IPS-15b (cell line): ENCODE data around the gene PPFIBP2.

Source experiments
- H3K27me3 ChIP-seq: one replicate; pipeline ENCODE4 v1.6.1; 2013; ENCODE audit warnings: low read length; ENCODE audit not compliant: control insufficient read depth, insufficient read depth
- H3K36me3 ChIP-seq: one replicate; pipeline ENCODE4 v1.6.1; 2013; ENCODE audit warnings: low read length; ENCODE audit not compliant: control insufficient read depth, insufficient read depth
- H3K4me1 ChIP-seq: one replicate; pipeline ENCODE4 v1.6.1; 2013; ENCODE audit warnings: mild to moderate bottlenecking, low read length; ENCODE audit not compliant: control insufficient read depth, insufficient read depth
- H3K4me3 ChIP-seq: one replicate; pipeline ENCODE4 v1.5.1; 2013; ENCODE audit warnings: low read depth, low read length
- H3K9ac ChIP-seq: one replicate; pipeline ENCODE4 v1.6.1; 2013; ENCODE audit warnings: low read depth, mild to moderate bottlenecking, low read length
- H3K9me3 ChIP-seq: one replicate; pipeline ENCODE4 v1.6.1; 2013; ENCODE audit warnings: mild to moderate bottlenecking, low read length; ENCODE audit not compliant: control insufficient read depth, insufficient read depth

PPFIBP2 gene

GRCh38 chr11:7589861-7590260 lies 76.1 kb downstream of the PPFIBP2 start:
- Histone ChIP-seq H3K4me3 (no peak overlapping the region), H3K9ac (no peak overlapping the region), H3K27me3 (no peaks in the 10 kb centered on the region), H3K36me3 (no peaks in the 10 kb centered on the region), H3K9me3 (no peaks in the 10 kb centered on the region), H3K4me1 (no peaks in the 10 kb centered on the region)

GRCh38 chr11:7590529-7590928 lies 76.7 kb downstream of the PPFIBP2 start:
- no peaks in the 10 kb centered on the region for H3K36me3 ChIP-seq
- H3K4me3 ChIP-seq, result no peak overlapping the region
- no peaks in the 10 kb centered on the region for H3K9me3 ChIP-seq
- H3K4me1 ChIP-seq, result peaks cover 3% of the 10 kb centered on the region
- no peak overlapping the region for H3K9ac ChIP-seq
- no peaks in the 10 kb centered on the region for H3K27me3 ChIP-seq

GRCh38 chr11:7591107-7591894 lies 77.5 kb downstream of the PPFIBP2 start:
- Histone ChIP-seq H3K36me3 (no peaks in the 10 kb centered on the region), H3K9me3 (no peaks in the 10 kb centered on the region), H3K4me1 (peaks cover 7% of the 10 kb centered on the region), H3K27me3 (no peaks in the 10 kb centered on the region), H3K9ac (no peak overlapping the region), H3K4me3 (no peak overlapping the region)

- Histone ChIP-seq H3K9ac (no peak overlapping the region), H3K4me1 (peaks cover 7% of the 10 kb centered on the region), H3K36me3 (no peaks in the 10 kb centered on the region), H3K9me3 (no peaks in the 10 kb centered on the region), H3K27me3 (no peaks in the 10 kb centered on the region), H3K4me3 (no peak overlapping the region)
These were observed 78.2 kb downstream of the PPFIBP2 start for GRCh38 chr11:7591987-7592386.

- H3K9ac ChIP-seq, result no peak overlapping the region
- H3K27me3 ChIP-seq, result no peaks in the 10 kb centered on the region
- no peaks in the 10 kb centered on the region for H3K9me3 ChIP-seq
- no peaks in the 10 kb centered on the region for H3K36me3 ChIP-seq
- no peak overlapping the region for H3K4me3 ChIP-seq
- H3K4me1 ChIP-seq, result peaks cover 7% of the 10 kb centered on the region
These were observed 78.9 kb downstream of the PPFIBP2 start for GRCh38 chr11:7592711-7593110.

DNA sequence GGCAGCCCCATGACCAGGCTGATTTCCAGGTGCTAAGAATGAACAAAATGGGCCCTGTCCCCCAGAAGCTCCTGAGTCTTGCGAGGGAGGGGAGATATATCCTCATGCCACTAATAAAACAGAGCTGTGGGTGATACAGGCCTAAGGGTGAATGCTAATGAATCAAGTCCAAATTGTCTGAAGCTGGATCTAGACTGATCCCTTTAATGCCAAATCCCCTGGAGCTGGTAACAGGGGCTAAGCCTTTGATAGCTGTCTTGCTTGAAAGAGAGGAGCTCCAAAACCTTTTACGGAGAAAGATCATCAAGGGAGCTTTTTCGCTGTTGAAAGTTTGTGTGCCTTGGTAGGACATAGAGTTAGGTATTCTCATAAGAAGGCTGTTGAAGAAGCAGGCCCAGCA lies 79.7 kb downstream of the PPFIBP2 start:
- no peak overlapping the region for H3K9ac ChIP-seq
- H3K4me3 ChIP-seq, result no peak overlapping the region
- H3K36me3 ChIP-seq, result no peaks in the 10 kb centered on the region
- H3K9me3 ChIP-seq, result no peaks in the 10 kb centered on the region
- no peaks in the 10 kb centered on the region for H3K27me3 ChIP-seq
- H3K4me1 ChIP-seq, result peaks cover 7% of the 10 kb centered on the region

GRCh38 chr11:7595016-7595866 lies 81.4 kb downstream of the PPFIBP2 start:
- no peak overlapping the region for H3K9ac ChIP-seq
- H3K9me3 ChIP-seq, result no peaks in the 10 kb centered on the region
- no peaks in the 10 kb centered on the region for H3K36me3 ChIP-seq
- H3K4me3 ChIP-seq, result no peak overlapping the region
- H3K4me1 ChIP-seq, result peaks cover 7% of the 10 kb centered on the region
- no peaks in the 10 kb centered on the region for H3K27me3 ChIP-seq

- no peaks in the 10 kb centered on the region for H3K36me3 ChIP-seq
- H3K27me3 ChIP-seq, result no peaks in the 10 kb centered on the region
- no peak overlapping the region for H3K4me3 ChIP-seq
- H3K9me3 ChIP-seq, result no peaks in the 10 kb centered on the region
- H3K9ac ChIP-seq, result no peak overlapping the region
- peaks cover 7% of the 10 kb centered on the region for H3K4me1 ChIP-seq
These were observed 82.2 kb downstream of the PPFIBP2 start for GRCh38 chr11:7595951-7596350.

DNA sequence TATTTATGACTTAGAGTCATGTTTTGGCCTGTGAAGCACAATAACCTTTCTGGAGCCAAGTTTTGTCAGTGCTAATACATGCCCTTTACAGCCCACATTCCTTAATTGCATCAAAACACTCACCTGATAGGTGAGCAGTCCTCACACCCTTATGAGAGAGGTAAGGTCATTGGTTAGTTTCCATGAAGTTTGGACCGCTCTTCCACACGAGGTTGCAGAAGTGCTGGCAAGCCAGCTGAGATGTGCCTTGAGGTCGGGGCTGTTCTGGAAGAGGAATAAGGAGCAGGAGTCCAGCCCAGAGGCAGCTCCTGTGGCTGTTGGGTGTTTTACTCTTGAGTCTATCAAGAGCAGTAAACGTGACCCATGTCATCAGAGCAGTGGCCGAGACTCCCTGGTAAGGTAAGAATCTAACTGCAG lies 83.2 kb downstream of the PPFIBP2 start:
- H3K27me3 ChIP-seq, result no peaks in the 10 kb centered on the region
- no peaks in the 10 kb centered on the region for H3K9me3 ChIP-seq
- H3K4me1 ChIP-seq, result peaks cover 7% of the 10 kb centered on the region
- no peaks in the 10 kb centered on the region for H3K36me3 ChIP-seq
- no peak overlapping the region for H3K4me3 ChIP-seq
- H3K9ac ChIP-seq, result no peak overlapping the region

- Histone ChIP-seq H3K4me3 (no peak overlapping the region), H3K36me3 (no peaks in the 10 kb centered on the region), H3K4me1 (peaks cover 7% of the 10 kb centered on the region), H3K9ac (no peak overlapping the region), H3K27me3 (no peaks in the 10 kb centered on the region), H3K9me3 (no peaks in the 10 kb centered on the region)
These were observed 83.8 kb downstream of the PPFIBP2 start for GRCh38 chr11:7597620-7598019.

DNA sequence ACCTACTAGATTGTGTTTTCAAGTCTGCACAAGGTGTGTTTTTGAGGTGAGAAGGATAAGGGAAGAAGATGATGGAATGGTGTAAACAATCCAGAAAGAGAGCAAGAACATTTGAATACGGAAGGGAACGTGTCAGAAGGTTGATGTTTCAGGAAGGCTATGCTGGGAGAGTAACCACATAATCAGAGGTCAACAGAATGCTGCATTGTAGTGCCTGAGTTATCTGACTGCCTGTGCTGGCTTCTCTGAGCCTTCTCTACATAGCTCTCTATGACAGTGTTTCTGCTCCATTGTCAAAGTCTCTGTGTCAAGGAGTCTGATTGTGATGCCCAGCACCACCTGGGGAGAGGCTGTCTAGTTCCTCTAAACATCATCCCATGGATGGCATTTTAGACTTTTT lies 85.4 kb downstream of the PPFIBP2 start:
- Histone ChIP-seq H3K36me3 (no peaks in the 10 kb centered on the region), H3K9ac (no peak overlapping the region), H3K9me3 (no peaks in the 10 kb centered on the region), H3K4me3 (no peak overlapping the region), H3K27me3 (no peaks in the 10 kb centered on the region), H3K4me1 (peaks cover 7% of the 10 kb centered on the region)
